Spleen (tissue), 11 donors: ENCODE results near the gene NUMA1. TPM values are rescaled to one million over a fixed set of nuclear protein-coding genes. Genes with fewer than 3 reads are reported as not detected.

Source experiments
- DNase-seq: peaks from one replicate; pipeline ENCODE4 v3.0.0-alpha.2; 2020
- H3K27ac ChIP-seq, 8 donors: fragments of 200-600 bp; sonication (generic) in 7 of 8; 1 replicate in 4 of 8; 2 replicates in 4 of 8; pipeline versions ENCODE4 v1.5.0 to v1.8.0; 2016 to 2021; ENCODE audit warnings: inconsistent platforms in 4 of 8, mild to moderate bottlenecking in 4 of 8, moderate library complexity in 1 of 8
- H3K27me3 ChIP-seq, 7 donors: fragments of 200-600 bp; sonication (generic) in 6 of 7; replicated peaks in 1 of 7; 1 replicate in 4 of 7; 2 replicates in 3 of 7; pipeline versions ENCODE4 v1.5.0 to v1.8.0; 2016 to 2021; ENCODE audit warnings: inconsistent platforms in 3 of 7, mild to moderate bottlenecking in 1 of 7
- H3K36me3 ChIP-seq, 6 donors: fragments of 200-600 bp; sonication (generic) in 5 of 6; 1 replicate in 4 of 6; 2 replicates in 2 of 6; pipeline versions ENCODE4 v1.5.0 to v1.8.0; 2016 to 2021; ENCODE audit warnings: inconsistent platforms in 2 of 6
- H3K4me1 ChIP-seq, 6 donors: fragments of 200-600 bp; sonication (generic) in 5 of 6; 1 replicate in 3 of 6; 2 replicates in 3 of 6; pipeline versions ENCODE4 v1.5.0 to v1.8.0; 2016 to 2021; ENCODE audit warnings: inconsistent platforms in 3 of 6
- H3K4me3 ChIP-seq, 8 donors: fragments of 200-600 bp; sonication (generic) in 7 of 8; 1 replicate in 4 of 8; 2 replicates in 4 of 8; pipeline versions ENCODE4 v1.5.0 to v1.8.0; 2016 to 2021; ENCODE audit warnings: inconsistent platforms in 4 of 8, mild to moderate bottlenecking in 4 of 8, moderate library complexity in 2 of 8
- H3K9me3 ChIP-seq, 8 donors: fragments of 200-600 bp; sonication (generic) in 7 of 8; 1 replicate in 4 of 8; 2 replicates in 4 of 8; pipeline versions ENCODE4 v1.5.0 to v1.8.0; 2016 to 2021; ENCODE audit warnings: inconsistent platforms in 4 of 8
- POLR2A ChIP-seq, 3 donors: fragments of 450-650 bp; IDR thresholded peaks; one replicate each; pipeline ENCODE4 v1.5.1; 2017; ENCODE audit warnings: antibody characterized with exemption in 3 of 3, mild to moderate bottlenecking in 1 of 3
- POLR2AphosphoS5 ChIP-seq, 3 donors: sonication (generic); formaldehyde crosslinking; IDR thresholded peaks; one replicate each; pipeline ENCODE4 v1.5.1; 2017; ENCODE audit warnings: antibody characterized with exemption in 3 of 3
- WGBS, 5 donors: extraction: QIAGEN DNeasy Blood & Tissue Kit in 3 of 5; methylation state at CpG; one replicate each; pipeline versions ENCODE4 v1.1.5 to v1.1.7; 2013 to 2018; 5-methylcytosine and 5-hydroxymethylcytosine counted together
- intact Hi-C: fragments of 100-400 bp; cut with DNase I; formaldehyde crosslinking; loops from one replicate; pipeline ENCODE4 v1.15.0; 2023; ENCODE audit warnings: low total_unique reads
- polyA plus RNA-seq, 3 donors: library from polyadenylated mRNA; stranded (reverse); fragments of 200-250 nt; gene quantifications; one replicate each; pipeline ENCODE4 v1.2.1, GENCODE V29; 2013
- total RNA-seq, 7 donors: library from RNA; depleted of rRNA in 3 of 7; stranded (reverse); fragments of >200 nt in 3 of 7; fragmentation: NEBNext Ultra II Directional in 4 of 7; extraction: Animal tissue kit (Norgen Biotek cat#: 25700) in 4 of 7; gene quantifications; one replicate each; pipeline versions ENCODE4 v1.1.0 to v1.2.1, GENCODE V29; 2016 to 2021
- TF ChIP-seq, protein P1 (sequence below), 11 experiments: fragments of 200-600 bp in 7 of 11; fragments of 450-650 bp in 4 of 11; sonication (generic) in 4 of 11; IDR thresholded peaks in 8 of 11; conservative IDR thresholded peaks in 3 of 11; 1 replicate in 7 of 11; 2 replicates in 4 of 11; pipeline versions ENCODE4 v1.4.0 to v1.8.0; 2016 to 2021; ENCODE audit warnings: antibody characterized with exemption in 11 of 11, inconsistent platforms in 4 of 11, mild to moderate bottlenecking in 1 of 11
- donor health status: healthy with polysubstance abuse.
- donor health status: DM: no; HTN: no; CAD: no; lungs with moderate emphysema.
- donor health status: DM: no; HTN: no; CAD: no.
- donor health status: Bipolar disorder and iron deficiency.
- donor health status: healthy.
- donor health status: DM: no; HTN: no; CAD: no.
- donor health status: DM: yes; HTN: yes; CAD: no.

The NUMA1 gene
- total and polyA plus RNA-seq, 10 donors = 75.5 to 248 (median 185) TPM

DNA sequence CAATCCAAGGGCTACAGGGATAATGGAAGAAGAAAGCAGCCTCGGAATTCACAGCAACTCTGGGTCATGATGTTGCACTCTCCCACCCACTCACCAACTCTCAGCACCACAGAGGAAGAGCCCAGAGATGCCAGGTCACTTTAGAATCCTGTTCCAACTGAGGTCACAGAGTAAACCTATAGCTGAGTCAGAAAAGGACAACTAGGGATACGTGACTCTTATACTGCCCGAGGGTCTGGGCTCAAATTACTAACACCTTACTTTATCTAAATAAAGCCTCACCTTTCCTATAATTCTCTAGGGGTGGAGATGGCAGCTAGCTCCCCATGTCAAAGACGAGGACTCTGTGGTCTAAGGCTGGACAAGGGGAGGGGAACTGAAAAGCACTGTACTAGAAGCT lies 57.0 kb downstream of the NUMA1 start:
- Histone ChIP-seq H3K27me3 (no peaks in the 10 kb centered on the region), H3K27ac (no peak overlapping the region), H3K4me1 (peaks cover 15 to 53% (median 44%) of the 10 kb centered on the region in 6 donors), H3K36me3 (peaks cover 13 to 100% (median 83%) of the 10 kb centered on the region in 6 donors), H3K9me3 (no peaks in the 10 kb centered on the region), H3K4me3 (no peak overlapping the region)
- WGBS, 5 donors = 77 to 91% (median 89%) methylated on average over 4 of the region's 4 CpGs
- TF ChIP-seq POLR2A (IDR thresholded peaks at IDR 0.05) (no peak), POLR2AphosphoS5 (IDR thresholded peaks at IDR 0.05) (no peak)
- TF ChIP-seq, protein P1, sequence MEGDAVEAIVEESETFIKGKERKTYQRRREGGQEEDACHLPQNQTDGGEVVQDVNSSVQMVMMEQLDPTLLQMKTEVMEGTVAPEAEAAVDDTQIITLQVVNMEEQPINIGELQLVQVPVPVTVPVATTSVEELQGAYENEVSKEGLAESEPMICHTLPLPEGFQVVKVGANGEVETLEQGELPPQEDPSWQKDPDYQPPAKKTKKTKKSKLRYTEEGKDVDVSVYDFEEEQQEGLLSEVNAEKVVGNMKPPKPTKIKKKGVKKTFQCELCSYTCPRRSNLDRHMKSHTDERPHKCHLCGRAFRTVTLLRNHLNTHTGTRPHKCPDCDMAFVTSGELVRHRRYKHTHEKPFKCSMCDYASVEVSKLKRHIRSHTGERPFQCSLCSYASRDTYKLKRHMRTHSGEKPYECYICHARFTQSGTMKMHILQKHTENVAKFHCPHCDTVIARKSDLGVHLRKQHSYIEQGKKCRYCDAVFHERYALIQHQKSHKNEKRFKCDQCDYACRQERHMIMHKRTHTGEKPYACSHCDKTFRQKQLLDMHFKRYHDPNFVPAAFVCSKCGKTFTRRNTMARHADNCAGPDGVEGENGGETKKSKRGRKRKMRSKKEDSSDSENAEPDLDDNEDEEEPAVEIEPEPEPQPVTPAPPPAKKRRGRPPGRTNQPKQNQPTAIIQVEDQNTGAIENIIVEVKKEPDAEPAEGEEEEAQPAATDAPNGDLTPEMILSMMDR (IDR thresholded peaks at IDR 0.05 in 8 of 11, conservative IDR thresholded peaks at IDR 0.05 in 3 of 11) = no peak
- intact Hi-C loops = no loop called here
- DNase-seq = no peak

DNA sequence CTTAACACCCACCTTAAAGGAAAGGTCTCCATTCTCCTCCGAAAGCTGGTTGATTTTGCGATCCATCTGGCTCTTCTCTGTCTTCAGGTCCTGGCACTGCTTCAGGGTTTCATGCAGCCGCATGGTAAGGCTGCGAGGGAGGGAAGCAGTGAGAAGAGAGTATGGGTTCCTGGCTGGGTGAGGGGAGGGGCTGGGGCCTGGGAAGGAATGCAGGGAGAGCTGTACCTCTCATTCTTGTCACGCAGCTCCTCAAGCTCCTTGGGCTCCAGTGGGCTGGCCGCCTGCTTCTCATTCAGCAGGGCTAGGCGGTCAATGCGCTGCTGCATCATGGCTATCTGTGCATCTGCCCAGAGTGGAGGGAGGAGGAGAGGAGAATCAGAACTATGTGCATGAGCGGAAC lies 62.2 kb downstream of the NUMA1 start:
- peaks cover 20 to 100% (median 100%) of the 10 kb centered on the region in 6 donors for H3K36me3 ChIP-seq
- no peak for TF ChIP-seq POLR2A (IDR thresholded peaks at IDR 0.05)
- peak in 1 of 3 donors; percentile 8 for TF ChIP-seq POLR2AphosphoS5 (IDR thresholded peaks at IDR 0.05)
- TF ChIP-seq, protein P1 (IDR thresholded peaks at IDR 0.05 in 8 of 11, conservative IDR thresholded peaks at IDR 0.05 in 3 of 11) = no peak
- H3K4me1 ChIP-seq = peaks cover 0 to 5% (median 0%) of the 10 kb centered on the region in 6 donors
- intact Hi-C loops = no loop called here
- 91 to 97% (median 95%) methylated on average over 9 of the region's 9 CpGs for WGBS, 5 donors
- no peaks in the 10 kb centered on the region for H3K9me3 ChIP-seq
- DNase-seq = no peak
- H3K27me3 ChIP-seq = no peaks in the 10 kb centered on the region
- H3K4me3 ChIP-seq = no peak overlapping the region
- no peak overlapping the region for H3K27ac ChIP-seq

DNA sequence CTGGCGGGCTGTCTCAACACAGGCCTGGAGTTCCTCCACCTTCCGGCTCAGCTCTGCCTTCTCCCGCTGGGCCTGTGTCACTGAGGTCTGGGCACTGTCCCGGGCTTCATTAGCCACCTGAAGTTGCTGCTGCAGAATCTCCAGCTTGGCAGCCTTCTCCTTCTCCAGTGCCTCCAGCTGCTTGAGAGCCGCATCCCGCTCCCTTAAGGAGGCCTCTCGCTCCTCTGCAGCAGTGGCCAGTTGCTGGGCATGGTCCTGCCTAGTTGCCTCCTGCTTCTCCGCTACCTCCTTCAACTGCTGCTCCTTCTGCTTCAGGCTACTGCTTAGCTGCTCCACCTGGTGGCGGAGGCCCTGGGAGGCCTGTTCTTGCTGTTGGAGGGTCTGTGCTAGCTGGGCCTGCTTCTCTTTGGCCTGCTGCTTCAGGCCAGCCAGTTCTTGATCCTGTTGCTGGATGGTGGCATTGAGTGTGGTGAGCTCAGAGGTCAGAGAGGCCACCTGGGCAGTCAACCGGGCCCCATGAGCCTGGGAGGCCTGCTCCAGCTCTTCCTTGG lies 64.8 kb downstream of the NUMA1 start:
- Histone ChIP-seq H3K4me3 (no peak overlapping the region), H3K27me3 (no peaks in the 10 kb centered on the region), H3K27ac (no peak overlapping the region), H3K4me1 (peaks cover 0 to 14% (median 0%) of the 10 kb centered on the region in 6 donors), H3K9me3 (no peaks in the 10 kb centered on the region), H3K36me3 (peaks cover 16 to 100% (median 100%) of the 10 kb centered on the region in 6 donors)
- intact Hi-C loops = no loop called here
- TF ChIP-seq POLR2A (IDR thresholded peaks at IDR 0.05) = no peak
- TF ChIP-seq POLR2AphosphoS5 (IDR thresholded peaks at IDR 0.05) = peak; percentile 26 to 60 (median 31)
- TF ChIP-seq, protein P1 (IDR thresholded peaks at IDR 0.05 in 8 of 11, conservative IDR thresholded peaks at IDR 0.05 in 3 of 11) = peak in 8 of 11 experiments; percentile 12 to 46 (median 21)
- 90 to 98% (median 94%) methylated on average over 10 of the region's 10 CpGs for WGBS, 5 donors
- DNase-seq = no peak

DNA sequence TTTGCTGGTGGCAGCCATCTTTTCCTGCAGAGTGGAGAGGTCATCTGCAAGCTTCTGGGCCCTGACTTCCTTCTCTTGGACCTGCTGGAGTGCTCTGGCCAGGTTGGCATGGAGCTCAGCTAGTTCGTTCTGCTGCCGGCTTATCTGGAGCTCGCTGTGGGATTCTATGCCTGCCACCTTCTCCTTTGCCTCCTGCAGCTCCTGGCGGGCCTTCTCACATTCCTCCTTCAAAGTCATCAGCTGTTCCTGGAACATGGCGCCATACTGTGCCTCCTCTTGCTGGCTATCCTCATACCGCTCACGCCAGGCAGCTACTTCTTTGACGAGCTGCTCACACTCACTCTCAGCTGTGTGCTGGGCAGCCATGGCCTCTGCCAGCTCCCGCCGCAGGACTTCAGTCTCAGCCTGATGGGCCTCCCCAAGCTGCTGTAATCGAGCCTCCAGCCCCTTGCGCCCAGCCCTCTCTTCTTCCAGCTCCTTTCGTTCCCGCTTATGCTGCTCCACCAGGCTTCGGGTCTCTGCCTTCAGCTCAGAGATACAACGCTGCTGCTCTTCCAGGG lies 65.5 kb downstream of the NUMA1 start:
- H3K36me3 ChIP-seq = peaks cover 16 to 100% (median 100%) of the 10 kb centered on the region in 6 donors
- H3K4me3 ChIP-seq = no peak overlapping the region
- TF ChIP-seq, protein P1 (IDR thresholded peaks at IDR 0.05 in 8 of 11, conservative IDR thresholded peaks at IDR 0.05 in 3 of 11) = no peak
- TF ChIP-seq POLR2AphosphoS5 (IDR thresholded peaks at IDR 0.05) = peak in 1 of 3 donors; percentile 2
- no peak for DNase-seq
- no peak overlapping the region for H3K27ac ChIP-seq
- intact Hi-C loops = no loop called here
- no peaks in the 10 kb centered on the region for H3K27me3 ChIP-seq
- peaks cover 0 to 14% (median 0%) of the 10 kb centered on the region in 6 donors for H3K4me1 ChIP-seq
- WGBS, 5 donors = 95 to 98% (median 96%) methylated on average over 16 of the region's 16 CpGs
- no peaks in the 10 kb centered on the region for H3K9me3 ChIP-seq
